Lower leg skin (tissue), 3 donors: ENCODE measurements around the gene ARHGAP4.

Experiments
- POLR2A ChIP-seq, 2 donors: fragments of 450-650 bp; IDR thresholded peaks; one replicate each; pipeline ENCODE4 v1.6.1; 2016 to 2017; ENCODE audit warnings: antibody characterized with exemption in 2 of 2, mild to moderate bottlenecking in 1 of 2, moderate library complexity in 1 of 2
- TF ChIP-seq, protein P1 (sequence below), 3 donors: fragments of 450-650 bp; IDR thresholded peaks; one replicate each; pipeline ENCODE4 v1.5.1; 2016; ENCODE audit warnings: antibody characterized with exemption in 3 of 3, mild to moderate bottlenecking in 3 of 3, moderate library complexity in 2 of 3

DNA sequence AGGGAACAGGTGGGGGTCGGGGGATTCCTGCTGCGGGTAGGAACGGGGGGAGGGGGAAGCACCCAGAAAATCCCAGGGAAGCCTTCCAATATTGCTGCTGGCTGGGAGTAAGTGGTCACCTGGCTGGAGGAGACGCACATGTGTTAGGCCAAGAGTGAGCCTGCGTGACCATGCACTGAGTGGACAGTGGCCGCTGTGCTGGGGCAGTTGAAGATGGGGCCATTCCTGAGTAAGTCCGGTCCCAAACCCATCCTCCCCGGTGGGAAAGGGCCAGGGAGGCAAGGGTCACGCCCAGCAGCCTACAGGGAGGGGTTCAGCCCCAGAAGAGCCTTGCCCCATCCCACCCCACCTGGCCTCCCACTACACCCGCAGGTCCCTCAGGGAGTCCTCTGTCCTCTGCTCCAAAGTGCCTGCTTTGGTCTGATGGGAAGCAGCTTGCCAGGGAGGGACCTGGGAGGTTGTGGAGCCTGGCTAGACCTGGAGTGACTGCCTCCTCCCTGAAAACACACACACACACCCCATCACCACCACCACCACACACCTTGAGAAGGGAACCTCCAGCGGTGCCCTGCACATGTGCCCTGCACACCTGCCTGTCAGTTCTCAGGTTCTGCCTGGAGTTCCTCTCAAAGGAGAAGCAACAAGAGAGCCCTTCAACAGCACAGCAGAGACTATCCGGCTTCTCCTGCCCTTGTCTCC is 46.2 kb downstream of the ARHGAP4 start:
- TF ChIP-seq POLR2A (IDR thresholded peaks at IDR 0.05): no peak
- TF ChIP-seq, protein P1, sequence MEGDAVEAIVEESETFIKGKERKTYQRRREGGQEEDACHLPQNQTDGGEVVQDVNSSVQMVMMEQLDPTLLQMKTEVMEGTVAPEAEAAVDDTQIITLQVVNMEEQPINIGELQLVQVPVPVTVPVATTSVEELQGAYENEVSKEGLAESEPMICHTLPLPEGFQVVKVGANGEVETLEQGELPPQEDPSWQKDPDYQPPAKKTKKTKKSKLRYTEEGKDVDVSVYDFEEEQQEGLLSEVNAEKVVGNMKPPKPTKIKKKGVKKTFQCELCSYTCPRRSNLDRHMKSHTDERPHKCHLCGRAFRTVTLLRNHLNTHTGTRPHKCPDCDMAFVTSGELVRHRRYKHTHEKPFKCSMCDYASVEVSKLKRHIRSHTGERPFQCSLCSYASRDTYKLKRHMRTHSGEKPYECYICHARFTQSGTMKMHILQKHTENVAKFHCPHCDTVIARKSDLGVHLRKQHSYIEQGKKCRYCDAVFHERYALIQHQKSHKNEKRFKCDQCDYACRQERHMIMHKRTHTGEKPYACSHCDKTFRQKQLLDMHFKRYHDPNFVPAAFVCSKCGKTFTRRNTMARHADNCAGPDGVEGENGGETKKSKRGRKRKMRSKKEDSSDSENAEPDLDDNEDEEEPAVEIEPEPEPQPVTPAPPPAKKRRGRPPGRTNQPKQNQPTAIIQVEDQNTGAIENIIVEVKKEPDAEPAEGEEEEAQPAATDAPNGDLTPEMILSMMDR (IDR thresholded peaks at IDR 0.05): no peak
